SK-N-SH (cell line): ENCODE data around the gene ABCB9. TPM values are rescaled to one million over a fixed set of nuclear protein-coding genes. Genes with fewer than 3 reads are reported as not detected.

Source experiments
- CTCF ChIA-PET: fragments of 300-600, 350-600 bp; formaldehyde crosslinking; extraction: SDS; loops from one replicate; lab custom pipeline; 2021; lab: Yijun Ruan, JAX
- POLR2A ChIA-PET: fragments of 350-600 bp; sonication (Branson Sonifier 250); formaldehyde crosslinking; extraction: SDS; loops from one replicate; lab custom pipeline; 2020; ENCODE audit warnings: antibody characterized with exemption, inconsistent platforms; lab: Yijun Ruan, JAX
- DNase-seq: peaks from one replicate; pipeline ENCODE4 v3.0.0; 2012
- H2AFZ ChIP-seq: fragments of 200-600 bp; sonication (generic); 2 replicates; pipeline ENCODE4 v1.8.1; 2016; ENCODE audit warnings: antibody characterized with exemption, mild to moderate bottlenecking, low read depth
- H3F3A ChIP-seq: fragments of 200-600 bp; sonication (generic); replicated peaks from 2 replicates; pipeline ENCODE3; 2016; ENCODE audit warnings: antibody characterized with exemption, mild to moderate bottlenecking; ENCODE audit not compliant: insufficient read depth
- H3K27ac ChIP-seq, 2 experiments: fragments of 200-500 bp in 1 of 2; fragments of 200-600 bp in 1 of 2; sonication (Bioruptor generic) in 1 of 2; sonication (generic), shearing (Covaris generic) in 1 of 2; 2 replicates each; pipeline versions ENCODE4 v1.5.1 to v1.6.1; 2014 to 2016; ENCODE audit warnings: low read depth in 2 of 2, inconsistent platforms in 1 of 2, low read length in 1 of 2, mild to moderate bottlenecking in 1 of 2, mixed read lengths in 1 of 2
- H3K27me3 ChIP-seq: fragments of 200-600 bp; sonication (generic), shearing (Covaris generic); 2 replicates; pipeline ENCODE4 v1.6.1; 2016; ENCODE audit warnings: mixed run types; ENCODE audit not compliant: insufficient read depth
- H3K36me3 ChIP-seq, 2 experiments: fragments of 200-500 bp in 1 of 2; fragments of 200-600 bp in 1 of 2; sonication (Bioruptor generic) in 1 of 2; sonication (generic) in 1 of 2; replicated peaks in 1 of 2; 2 replicates each; pipeline versions ENCODE3 to v1.5.1; 2014 to 2016; ENCODE audit warnings: low read length in 1 of 2, mild to moderate bottlenecking in 1 of 2; ENCODE audit not compliant: insufficient read depth in 2 of 2, control insufficient read depth in 1 of 2
- H3K4me1 ChIP-seq, 2 experiments: fragments of 200-500 bp in 1 of 2; fragments of 200-600 bp in 1 of 2; sonication (Bioruptor generic) in 1 of 2; sonication (generic), shearing (Covaris generic) in 1 of 2; 2 replicates each; pipeline versions ENCODE4 v1.5.1 to v1.6.1; 2014 to 2016; ENCODE audit warnings: low read depth in 1 of 2, low read length in 1 of 2, mixed run types in 1 of 2; ENCODE audit not compliant: insufficient read depth in 2 of 2, control insufficient read depth in 1 of 2
- H3K4me2 ChIP-seq: fragments of 200-600 bp; sonication (generic), shearing (Covaris generic); 2 replicates; pipeline ENCODE4 v1.6.1; 2017; ENCODE audit warnings: mixed run types
- H3K4me3 ChIP-seq, 2 experiments: fragments of 200-500 bp in 1 of 2; fragments of 200-600 bp in 1 of 2; sonication (Bioruptor generic) in 1 of 2; sonication (generic), shearing (Covaris generic) in 1 of 2; 2 replicates each; pipeline versions ENCODE4 v1.5.1 to v1.8.1; 2014 to 2016; ENCODE audit warnings: low read depth in 2 of 2, inconsistent platforms in 1 of 2, low read length in 1 of 2, mild to moderate bottlenecking in 1 of 2, mixed read lengths in 1 of 2, moderate library complexity in 1 of 2
- H3K79me2 ChIP-seq: fragments of 200-600 bp; sonication (generic); 2 replicates; pipeline ENCODE4 v1.8.1; 2017; ENCODE audit warnings: mild to moderate bottlenecking; ENCODE audit not compliant: insufficient read depth
- H3K9ac ChIP-seq: fragments of 200-600 bp; sonication (generic); 2 replicates; pipeline ENCODE4 v1.6.1; 2017; ENCODE audit warnings: mixed run types
- H3K9me2 ChIP-seq: fragments of 200-600 bp; sonication (generic); 2 replicates; pipeline ENCODE4 v1.6.1; 2017; ENCODE audit warnings: mixed run types
- H3K9me3 ChIP-seq: fragments of 200-600 bp; sonication (generic); 2 replicates; pipeline ENCODE4 v1.6.1; 2017; ENCODE audit warnings: mixed run types, mild to moderate bottlenecking, moderate library complexity
- H4K20me1 ChIP-seq: fragments of 200-600 bp; sonication (generic); 2 replicates; pipeline ENCODE4 v1.6.1; 2017; ENCODE audit warnings: mild to moderate bottlenecking, mixed run types; ENCODE audit not compliant: insufficient read depth
- ELF1 ChIP-seq: IDR thresholded peaks from 2 replicates; pipeline ENCODE4 v1.4.0; 2012
- MXI1 ChIP-seq: IDR thresholded peaks from 2 replicates; pipeline ENCODE4 v1.6.1; 2012; ENCODE audit warnings: mild to moderate bottlenecking, low read depth, low read length, improper control_type of control experiment
- NFIC ChIP-seq: IDR thresholded peaks from 2 replicates; pipeline ENCODE4 v1.4.0; 2012; ENCODE audit warnings: borderline replicate concordance
- RXRA ChIP-seq: IDR thresholded peaks from 2 replicates; pipeline ENCODE4 v1.4.0; 2012; ENCODE audit warnings: low read depth, mild to moderate bottlenecking, borderline replicate concordance
- SIN3A ChIP-seq: IDR thresholded peaks from 2 replicates; pipeline ENCODE4 v1.6.1; 2012; ENCODE audit warnings: low read depth, mild to moderate bottlenecking, low read length, moderate library complexity, borderline replicate concordance
- ZBTB33 ChIP-seq: IDR thresholded peaks from 2 replicates; pipeline ENCODE4 v1.4.0; 2012; ENCODE audit warnings: low read depth, borderline replicate concordance
- WGBS: methylation state at CpG from one replicate; pipeline ENCODE4 v1.1.6; 2017; ENCODE audit warnings: low lambda C conversion rate; 5-methylcytosine and 5-hydroxymethylcytosine counted together
- polyA plus RNA-seq, 3 experiments: library from polyadenylated mRNA; depleted of rRNA; stranded (reverse); fragments of >200 nt; gene quantifications; 2 replicates each; pipeline ENCODE4 v1.2.3, GENCODE V29; 2012
- TF ChIP-seq, protein P1 (sequence below): IDR thresholded peaks from 2 replicates; pipeline ENCODE4 v1.6.1; 2012; ENCODE audit warnings: mild to moderate bottlenecking, low read depth, low read length, moderate library complexity

The ABCB9 gene
- polyA plus RNA-seq, 1 of the 3 experiments (the other 2 are of a cell fraction), result 6.2 TPM

DNA sequence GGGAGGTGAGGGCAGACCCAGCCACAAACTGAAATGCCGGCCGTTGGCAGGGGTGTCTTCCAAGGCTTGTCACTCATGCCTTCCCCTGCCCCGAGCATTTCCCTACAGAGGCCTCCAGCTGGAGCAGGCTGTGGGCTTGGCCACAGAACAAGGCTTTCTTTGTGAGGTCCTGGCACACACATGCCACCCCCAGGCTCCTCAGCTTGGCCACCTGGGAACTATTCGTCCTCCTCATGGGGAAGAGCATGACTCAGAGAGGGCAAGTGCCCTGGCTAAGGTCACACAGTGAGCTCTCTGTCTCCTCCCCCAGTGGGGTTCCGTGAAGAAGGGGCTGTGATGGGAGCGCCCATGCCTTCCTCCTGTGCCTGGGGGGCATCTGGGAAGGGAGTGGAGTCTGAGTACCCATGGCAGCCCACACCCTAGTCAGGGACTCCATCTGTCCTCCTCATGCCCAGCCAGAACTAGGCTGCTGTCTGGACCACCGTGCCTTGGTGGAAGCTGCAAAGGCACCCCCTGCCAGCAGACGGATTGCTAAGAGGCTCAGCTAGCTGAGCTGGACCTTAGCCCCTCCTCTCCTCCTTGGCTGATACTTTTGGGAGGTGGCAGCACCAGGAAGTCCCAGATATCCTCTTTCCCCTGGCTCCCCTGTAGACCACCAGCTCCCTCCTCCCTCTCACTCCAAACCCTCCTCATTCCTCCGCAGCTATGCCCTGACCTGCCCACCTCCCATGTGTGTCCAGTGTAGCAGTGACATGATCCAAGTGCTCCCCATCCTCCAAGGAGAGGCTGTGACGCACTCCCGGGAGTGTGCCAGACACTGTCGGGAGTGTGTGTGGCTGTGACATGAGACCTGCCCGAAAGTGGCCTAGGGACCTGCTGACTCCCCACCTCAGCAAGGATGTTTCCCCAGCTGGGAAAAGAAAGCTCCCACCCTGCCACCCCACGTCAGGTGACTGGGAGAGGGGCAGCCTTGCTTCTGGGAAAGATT is 21.4 kb downstream of the ABCB9 start (continued):
- TF ChIP-seq ZBTB33, result no peak

DNA sequence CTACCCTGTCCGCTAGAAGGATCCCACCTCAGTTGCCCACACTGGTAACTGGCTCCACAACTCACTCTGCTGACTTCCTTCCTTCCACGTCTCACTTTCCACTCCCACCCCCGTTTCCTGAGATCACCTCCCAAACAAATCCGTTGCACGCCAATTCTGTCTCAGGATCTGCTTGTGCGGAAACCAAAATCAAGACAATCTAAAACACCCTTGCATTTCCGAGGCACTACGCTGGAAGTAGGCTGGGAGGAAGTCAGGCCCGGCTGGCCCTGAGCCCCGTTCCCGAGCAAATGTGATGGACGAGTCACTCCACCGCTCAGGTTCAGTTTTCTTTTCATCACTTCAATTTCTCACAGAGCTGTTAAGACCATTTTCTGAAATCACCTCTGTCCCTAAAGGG is 23.1 kb downstream of the ABCB9 start:
- Histone ChIP-seq H3K79me2 (no peaks in the 10 kb centered on the region), H3K27ac (peak overlapping the region in 1 of 2 experiments; percentile 3; a peak in 1 of 4 replicates), H3K4me2 (no peak overlapping the region), H3K9ac (no peak overlapping the region), H4K20me1 (no peaks in the 10 kb centered on the region), H3F3A (peaks cover 16% of the 10 kb centered on the region), H3K9me3 (no peaks in the 10 kb centered on the region), H3K4me3 (no peak overlapping the region), H3K4me1 (peaks cover 0 to 31% of the 10 kb centered on the region in 2 experiments; a peak in 2 of 4 replicates), H2AFZ (no peak overlapping the region), H3K36me3 (no peaks in the 10 kb centered on the region), H3K9me2 (no peaks in the 10 kb centered on the region), H3K27me3 (no peaks in the 10 kb centered on the region)
- TF ChIP-seq, protein P1, sequence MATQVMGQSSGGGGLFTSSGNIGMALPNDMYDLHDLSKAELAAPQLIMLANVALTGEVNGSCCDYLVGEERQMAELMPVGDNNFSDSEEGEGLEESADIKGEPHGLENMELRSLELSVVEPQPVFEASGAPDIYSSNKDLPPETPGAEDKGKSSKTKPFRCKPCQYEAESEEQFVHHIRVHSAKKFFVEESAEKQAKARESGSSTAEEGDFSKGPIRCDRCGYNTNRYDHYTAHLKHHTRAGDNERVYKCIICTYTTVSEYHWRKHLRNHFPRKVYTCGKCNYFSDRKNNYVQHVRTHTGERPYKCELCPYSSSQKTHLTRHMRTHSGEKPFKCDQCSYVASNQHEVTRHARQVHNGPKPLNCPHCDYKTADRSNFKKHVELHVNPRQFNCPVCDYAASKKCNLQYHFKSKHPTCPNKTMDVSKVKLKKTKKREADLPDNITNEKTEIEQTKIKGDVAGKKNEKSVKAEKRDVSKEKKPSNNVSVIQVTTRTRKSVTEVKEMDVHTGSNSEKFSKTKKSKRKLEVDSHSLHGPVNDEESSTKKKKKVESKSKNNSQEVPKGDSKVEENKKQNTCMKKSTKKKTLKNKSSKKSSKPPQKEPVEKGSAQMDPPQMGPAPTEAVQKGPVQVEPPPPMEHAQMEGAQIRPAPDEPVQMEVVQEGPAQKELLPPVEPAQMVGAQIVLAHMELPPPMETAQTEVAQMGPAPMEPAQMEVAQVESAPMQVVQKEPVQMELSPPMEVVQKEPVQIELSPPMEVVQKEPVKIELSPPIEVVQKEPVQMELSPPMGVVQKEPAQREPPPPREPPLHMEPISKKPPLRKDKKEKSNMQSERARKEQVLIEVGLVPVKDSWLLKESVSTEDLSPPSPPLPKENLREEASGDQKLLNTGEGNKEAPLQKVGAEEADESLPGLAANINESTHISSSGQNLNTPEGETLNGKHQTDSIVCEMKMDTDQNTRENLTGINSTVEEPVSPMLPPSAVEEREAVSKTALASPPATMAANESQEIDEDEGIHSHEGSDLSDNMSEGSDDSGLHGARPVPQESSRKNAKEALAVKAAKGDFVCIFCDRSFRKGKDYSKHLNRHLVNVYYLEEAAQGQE, result no peak
- TF ChIP-seq NFIC (no peak), RXRA (no peak), ZBTB33 (no peak), ELF1 (no peak), MXI1 (no peak), SIN3A (no peak)
- CTCF ChIA-PET, result interaction anchor here (1.3 kb wide), 1 partner anchor 83 kb away, joined by 4 read pairs; no protein-coding TSS in a partner anchor
- POLR2A ChIA-PET, result no interaction called here
- DNase-seq, result peak; percentile 13
- 83% methylated on average over 13 of the region's 13 CpGs for WGBS
